OCI-LY7 (cell line): ENCODE measurements around the gene ST6GALNAC1.

Experiments used
- CTCF ChIP-seq: fragments of 200-600 bp; sonication (generic); conservative IDR thresholded peaks from 2 replicates; pipeline ENCODE4 v1.5.1; 2014; ENCODE audit warnings: mild to moderate bottlenecking, antibody characterized with exemption, low read length, moderate library complexity, mixed read lengths
- EZH2phosphoT487 ChIP-seq: fragments of 200-600 bp; sonication (generic); IDR thresholded peaks from 2 replicates; pipeline ENCODE4 v1.6.1; 2018; ENCODE audit warnings: low read depth, borderline replicate concordance, mild to moderate bottlenecking, mixed run types, antibody characterized with exemption, low read length, moderate library complexity, mixed read lengths

GRCh38 chr17:76641501-76641900 lies 2.1 kb downstream of the ST6GALNAC1 start:
- TF ChIP-seq EZH2phosphoT487 (no peak), CTCF (no peak)
